ENCODE results near the gene SFXN3.

SFXN3 gene

DNA sequence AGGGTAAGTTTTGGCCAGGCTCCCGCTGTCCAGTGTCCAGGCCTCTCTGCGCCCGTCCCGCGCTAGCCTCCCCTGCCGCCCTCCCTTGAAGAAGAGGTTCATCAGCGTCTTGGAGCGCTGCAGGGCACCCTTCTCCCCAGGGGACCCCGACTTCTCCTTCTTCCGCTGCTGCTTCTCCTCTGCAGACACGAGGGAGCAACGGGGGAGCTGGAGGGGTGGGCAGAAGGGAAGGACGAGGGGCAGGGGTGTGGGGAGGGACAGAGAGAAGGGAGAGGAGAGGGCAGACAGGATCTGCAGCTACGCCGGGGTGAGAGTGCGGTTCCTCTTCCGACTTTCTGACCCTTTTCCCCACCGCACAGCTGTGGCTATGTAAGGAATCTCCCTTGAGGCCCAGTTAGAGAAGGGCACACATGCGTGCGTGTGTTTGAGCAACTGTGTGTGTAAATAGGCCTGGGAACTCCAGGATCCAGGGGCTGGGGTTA, 12.9 kb upstream of the SFXN3 start:
- ATAC-seq (ENCODE audit: insufficient read depth, low read depth) (no peak), DNase-seq (no peak)
- H3K4me3 ChIP-seq (ENCODE audit: low read depth in 1 of 2, low read length in 2 of 2) = no peak overlapping the region
- no peak overlapping the region for H3K4me2 ChIP-seq (ENCODE audit: insufficient read depth, low read length)
- no peak overlapping the region for H2AFZ ChIP-seq (ENCODE audit: low read depth, low read length)
- no peaks in the 10 kb centered on the region for H3K36me3 ChIP-seq (ENCODE audit: insufficient read depth, low read length)
- no peak for TF ChIP-seq CTCF (IDR thresholded peaks at IDR 0.05; ENCODE audit: borderline replicate concordance, extremely low read depth, low read length, poor library complexity, severe bottlenecking)
- TF ChIP-seq EZH2 (IDR thresholded peaks at IDR 0.05; ENCODE audit: borderline replicate concordance, low read depth, low read length, severe bottlenecking) = no peak
- peaks cover 5% of the 10 kb centered on the region; the same call in 1 of the 2 replicates for H3K4me1 ChIP-seq (ENCODE audit: insufficient read depth, low read length)
- peaks cover 7% of the 10 kb centered on the region for H4K20me1 ChIP-seq (ENCODE audit: insufficient read depth, low read length)
- H3K79me2 ChIP-seq (ENCODE audit: insufficient read depth, low read length) = no peaks in the 10 kb centered on the region
- H3K9ac ChIP-seq (ENCODE audit: low read depth, low read length) = no peak overlapping the region
- no peak overlapping the region for H3K27ac ChIP-seq (ENCODE audit: low read length)
- peaks cover 4% of the 10 kb centered on the region for H3K27me3 ChIP-seq (ENCODE audit: insufficient read depth, low read length, poor library complexity)
- H3K9me3 ChIP-seq (ENCODE audit: insufficient read depth, low read length, severe bottlenecking) = no peaks in the 10 kb centered on the region

- Histone ChIP-seq H3K4me2 (ENCODE audit: insufficient read depth, low read length) (no peak overlapping the region), H3K27ac (ENCODE audit: low read length) (no peak overlapping the region), H3K36me3 (ENCODE audit: insufficient read depth, low read length) (no peaks in the 10 kb centered on the region), H3K4me3 (ENCODE audit: low read depth in 1 of 2, low read length in 2 of 2) (no peak overlapping the region), H3K9me3 (ENCODE audit: insufficient read depth, low read length, severe bottlenecking) (no peaks in the 10 kb centered on the region), H3K27me3 (ENCODE audit: insufficient read depth, low read length, poor library complexity) (peaks cover 4% of the 10 kb centered on the region), H3K4me1 (ENCODE audit: insufficient read depth, low read length) (peaks cover 5% of the 10 kb centered on the region; the same call in 1 of the 2 replicates), H4K20me1 (ENCODE audit: insufficient read depth, low read length) (peaks cover 7% of the 10 kb centered on the region), H3K79me2 (ENCODE audit: insufficient read depth, low read length) (no peaks in the 10 kb centered on the region), H3K9ac (ENCODE audit: low read depth, low read length) (no peak overlapping the region), H2AFZ (ENCODE audit: low read depth, low read length) (no peak overlapping the region)
- ATAC-seq (ENCODE audit: insufficient read depth, low read depth) (peak; percentile 57), DNase-seq (peak; percentile 56)
- TF ChIP-seq EZH2 (IDR thresholded peaks at IDR 0.05; ENCODE audit: borderline replicate concordance, low read depth, low read length, severe bottlenecking) (no peak), CTCF (IDR thresholded peaks at IDR 0.05; ENCODE audit: borderline replicate concordance, extremely low read depth, low read length, poor library complexity, severe bottlenecking) (peak; percentile 57)
Measured at GRCh38 chr10:101018600-101019439, 12.2 kb upstream of the SFXN3 start.

DNA sequence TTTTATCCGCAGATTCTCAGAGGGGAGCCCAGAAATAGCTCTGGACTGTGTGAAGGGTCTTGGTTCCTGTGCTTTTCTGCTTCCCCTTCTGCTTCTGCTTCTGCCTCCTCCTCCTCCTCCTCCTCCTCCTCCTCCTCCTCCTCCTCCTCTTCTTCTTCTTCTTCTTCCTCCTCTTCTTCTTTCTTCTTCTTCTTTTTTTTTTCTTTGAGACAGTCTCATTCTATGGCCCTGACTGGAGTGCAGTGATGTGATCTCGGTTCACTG, 11.7 kb upstream of the SFXN3 start:
- H3K4me1 ChIP-seq (ENCODE audit: insufficient read depth, low read length) = peaks cover 1% of the 10 kb centered on the region; the same call in 1 of the 2 replicates
- no peak for TF ChIP-seq EZH2 (IDR thresholded peaks at IDR 0.05; ENCODE audit: borderline replicate concordance, low read depth, low read length, severe bottlenecking)
- TF ChIP-seq CTCF (IDR thresholded peaks at IDR 0.05; ENCODE audit: borderline replicate concordance, extremely low read depth, low read length, poor library complexity, severe bottlenecking) = no peak
- no peak overlapping the region for H2AFZ ChIP-seq (ENCODE audit: low read depth, low read length)
- no peak for ATAC-seq (ENCODE audit: insufficient read depth, low read depth)
- H4K20me1 ChIP-seq (ENCODE audit: insufficient read depth, low read length) = peaks cover 7% of the 10 kb centered on the region
- no peaks in the 10 kb centered on the region for H3K36me3 ChIP-seq (ENCODE audit: insufficient read depth, low read length)
- H3K9me3 ChIP-seq (ENCODE audit: insufficient read depth, low read length, severe bottlenecking) = no peaks in the 10 kb centered on the region
- H3K27ac ChIP-seq (ENCODE audit: low read length) = no peak overlapping the region
- no peak overlapping the region for H3K9ac ChIP-seq (ENCODE audit: low read depth, low read length)
- no peak overlapping the region for H3K4me3 ChIP-seq (ENCODE audit: low read depth in 1 of 2, low read length in 2 of 2)
- peaks cover 4% of the 10 kb centered on the region for H3K27me3 ChIP-seq (ENCODE audit: insufficient read depth, low read length, poor library complexity)
- H3K79me2 ChIP-seq (ENCODE audit: insufficient read depth, low read length) = no peaks in the 10 kb centered on the region
- no peak overlapping the region for H3K4me2 ChIP-seq (ENCODE audit: insufficient read depth, low read length)
- DNase-seq = no peak

All from DND-41 (cell line).